Mucosa of descending colon (tissue), 3 donors: Measurements from ENCODE around the gene DLGAP1. TPM values are rescaled to one million over a fixed set of nuclear protein-coding genes. Genes with fewer than 3 reads are reported as not detected.

Source experiments
- ATAC-seq: fragments of 200-7000 bp; cut with Tn5 transposase; one replicate; pipeline ENCODE4 v1.9.1; 2020; ENCODE audit warnings: mild to moderate bottlenecking, moderate library complexity
- DNase-seq, 3 donors: peaks; one replicate each; pipeline ENCODE4 v3.0.0-alpha.2; 2020
- H3K36me3 ChIP-seq: fragments of 200-600 bp; one replicate; pipeline ENCODE4 v1.8.0; 2021; ENCODE audit warnings: low read depth, mild to moderate bottlenecking
- H3K4me1 ChIP-seq: fragments of 200-600 bp; one replicate; pipeline ENCODE4 v1.8.0; 2021; ENCODE audit warnings: low read depth, mild to moderate bottlenecking
- H3K4me3 ChIP-seq: fragments of 200-600 bp; one replicate; pipeline ENCODE4 v1.8.0; 2021; ENCODE audit warnings: mild to moderate bottlenecking
- H3K9me3 ChIP-seq: fragments of 200-600 bp; one replicate; pipeline ENCODE4 v1.8.0; 2021; ENCODE audit warnings: mild to moderate bottlenecking
- CTCF ChIP-seq: fragments of 200-600 bp; IDR thresholded peaks from one replicate; pipeline ENCODE4 v1.8.0; 2022; ENCODE audit warnings: antibody characterized with exemption, mild to moderate bottlenecking
- intact Hi-C, 2 donors: fragments of 100-400 bp; cut with DNase I in 1 of 2; cut with micrococcal nuclease in 1 of 2; formaldehyde crosslinking; loops; one replicate each; pipeline versions ENCODE4 v1.11.0 to v1.11.1; 2022; cut with DNase I, micrococcal nuclease
- total RNA-seq, 3 donors: library from RNA; stranded (reverse); fragmentation: NEBNext Ultra II Directional in 2 of 3; extraction: Animal tissue kit (Norgen Biotek cat#: 25700) in 2 of 3; gene quantifications; one replicate each; pipeline versions ENCODE4 v1.2.1 to v1.2.4, GENCODE V29; 2021 to 2023
- donor health status: DM: no; HTN: no; CAD: no; lungs with moderate emphysema.
- donor health status: DM: no; HTN: no; CAD: no.
- donor health status: DM: no; HTN: yes; CAD: no.

The DLGAP1 gene
- total RNA-seq, 3 donors from 2014 or later, result 0.46 to 6.8 (median 4.1) TPM

GRCh38 chr18:3502650-3503049 lies 952.5 kb downstream of the DLGAP1 start:
- Histone ChIP-seq H3K36me3 (no peaks in the 10 kb centered on the region), H3K9me3 (no peaks in the 10 kb centered on the region), H3K4me1 (peaks cover 6% of the 10 kb centered on the region), H3K4me3 (no peak overlapping the region)
- intact Hi-C loops, result no loop called here
- no peak for ATAC-seq
- DNase-seq, result no peak
- no peak for TF ChIP-seq CTCF

DNA sequence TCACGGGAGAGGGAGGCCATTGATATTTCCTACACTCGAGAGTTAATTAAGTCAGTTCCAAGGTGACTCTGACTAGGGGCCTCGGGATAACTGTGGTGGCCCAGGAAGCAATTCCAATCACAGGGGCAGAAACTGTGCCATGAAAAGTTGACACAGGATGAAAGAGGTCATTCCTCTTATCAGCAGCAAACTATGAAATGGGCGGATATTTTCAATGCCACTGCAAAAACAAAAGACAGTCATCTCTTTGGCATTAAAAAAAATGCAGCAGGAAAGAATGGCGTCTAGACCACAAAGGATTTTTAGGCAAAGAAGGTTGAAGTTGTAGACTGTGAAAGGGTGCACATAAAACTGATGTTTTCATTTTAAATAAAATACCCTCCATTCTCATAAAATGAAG lies 955.1 kb downstream of the DLGAP1 start:
- no peak for TF ChIP-seq CTCF
- intact Hi-C loops, result no loop called here

GRCh38 chr18:3499501-3499900 lies 955.6 kb downstream of the DLGAP1 start:
- TF ChIP-seq CTCF, result no peak
- no peak for DNase-seq
- H3K4me1 ChIP-seq, result peaks cover 6% of the 10 kb centered on the region
- H3K36me3 ChIP-seq, result no peaks in the 10 kb centered on the region
- ATAC-seq, result peak; percentile 31
- no peak overlapping the region for H3K4me3 ChIP-seq
- intact Hi-C loops, result no loop called here
- H3K9me3 ChIP-seq, result no peaks in the 10 kb centered on the region

More for the DNA sequence above, 955.1 kb downstream of the DLGAP1 start:
- no peak overlapping the region for H3K4me3 ChIP-seq
- peaks cover 6% of the 10 kb centered on the region for H3K4me1 ChIP-seq
- DNase-seq (no peak), ATAC-seq (no peak)
- H3K36me3 ChIP-seq, result no peaks in the 10 kb centered on the region
- no peaks in the 10 kb centered on the region for H3K9me3 ChIP-seq

GRCh38 chr18:3498698-3499471 lies 956.2 kb downstream of the DLGAP1 start:
- Histone ChIP-seq H3K36me3 (no peaks in the 10 kb centered on the region), H3K4me1 (peaks cover 6% of the 10 kb centered on the region), H3K4me3 (no peak overlapping the region), H3K9me3 (no peaks in the 10 kb centered on the region)
- DNase-seq, result peak; percentile 34 to 56 (median 51)
- no peak for TF ChIP-seq CTCF
- intact Hi-C loops, result no loop called here
- ATAC-seq, result peak; percentile 77

- Histone ChIP-seq H3K4me3 (no peak overlapping the region), H3K9me3 (no peaks in the 10 kb centered on the region), H3K4me1 (peaks cover 6% of the 10 kb centered on the region), H3K36me3 (no peaks in the 10 kb centered on the region)
- no peak for ATAC-seq
- intact Hi-C loops, result no loop called here
- no peak for DNase-seq
- TF ChIP-seq CTCF, result no peak
Measured at GRCh38 chr18:3495691-3496430, 959.2 kb downstream of the DLGAP1 start.
